Measurements from ENCODE around the gene CTCFL. TPM values are rescaled to one million over a fixed set of nuclear protein-coding genes. Genes with fewer than 3 reads are reported as not detected.

The CTCFL gene, protein sequence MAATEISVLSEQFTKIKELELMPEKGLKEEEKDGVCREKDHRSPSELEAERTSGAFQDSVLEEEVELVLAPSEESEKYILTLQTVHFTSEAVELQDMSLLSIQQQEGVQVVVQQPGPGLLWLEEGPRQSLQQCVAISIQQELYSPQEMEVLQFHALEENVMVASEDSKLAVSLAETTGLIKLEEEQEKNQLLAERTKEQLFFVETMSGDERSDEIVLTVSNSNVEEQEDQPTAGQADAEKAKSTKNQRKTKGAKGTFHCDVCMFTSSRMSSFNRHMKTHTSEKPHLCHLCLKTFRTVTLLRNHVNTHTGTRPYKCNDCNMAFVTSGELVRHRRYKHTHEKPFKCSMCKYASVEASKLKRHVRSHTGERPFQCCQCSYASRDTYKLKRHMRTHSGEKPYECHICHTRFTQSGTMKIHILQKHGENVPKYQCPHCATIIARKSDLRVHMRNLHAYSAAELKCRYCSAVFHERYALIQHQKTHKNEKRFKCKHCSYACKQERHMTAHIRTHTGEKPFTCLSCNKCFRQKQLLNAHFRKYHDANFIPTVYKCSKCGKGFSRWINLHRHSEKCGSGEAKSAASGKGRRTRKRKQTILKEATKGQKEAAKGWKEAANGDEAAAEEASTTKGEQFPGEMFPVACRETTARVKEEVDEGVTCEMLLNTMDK
- under 1 TPM in 1 of 7 donors, not detected in 6; 0.26 TPM for total RNA-seq
- under 1 TPM in 2 of 3 donors, not detected in 1; 0.23 to 0.45 TPM for polyA plus RNA-seq
- long read RNA-seq, donor 1 = 0 reads
- long read RNA-seq, donor 2 = 0 reads

DNA sequence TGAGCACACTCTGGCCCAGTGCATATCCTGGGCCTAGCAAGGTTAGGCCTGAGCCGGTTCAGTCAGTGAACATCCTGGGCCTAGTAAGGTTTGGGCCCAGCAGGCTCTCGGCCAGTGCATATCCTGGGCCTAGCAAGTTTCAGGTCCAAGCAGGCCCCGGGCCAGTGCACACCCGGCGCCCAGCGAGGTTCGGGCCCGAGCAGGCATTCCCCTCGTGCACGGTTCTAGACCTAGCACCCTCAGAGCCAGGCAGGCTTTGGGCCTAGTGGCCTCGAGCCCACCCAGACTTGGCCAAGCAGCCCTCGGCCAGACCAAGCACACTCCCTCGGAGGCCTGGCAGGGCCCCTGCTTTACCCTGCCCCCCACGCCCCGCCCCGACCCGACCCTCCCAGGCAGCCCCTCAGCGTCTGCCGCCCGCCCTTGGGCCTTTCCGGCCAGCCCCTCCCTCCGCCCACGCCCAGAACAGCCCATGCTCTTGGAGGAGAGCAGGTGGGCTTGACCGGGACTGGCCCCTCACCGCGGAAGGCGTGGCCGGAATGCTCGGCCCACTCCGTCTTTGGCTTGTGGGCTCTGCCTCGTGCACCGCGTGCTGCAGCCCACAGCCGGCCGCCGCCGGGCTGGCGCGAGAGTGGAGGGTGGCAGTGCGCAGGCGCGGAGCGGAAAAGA lies at the start of gene CTCFL:
Gene CTCFL (minus strand): TSS at position 630 of the 666 bp plus-strand sequence. CDS start 935 bp downstream, outside the sequence.
- no peak for TF ChIP-seq POLR2A (IDR thresholded peaks at IDR 0.05)
- no peaks in the 10 kb centered on the region for H3K27me3 ChIP-seq (replicated peaks in 1 of 7)
- intact Hi-C loops (cut with DNase I; ENCODE audit: low total_unique reads) = no loop called here
- H3K9me3 ChIP-seq = no peaks in the 10 kb centered on the region
- no peak for DNase-seq
- no peaks in the 10 kb centered on the region for H3K4me1 ChIP-seq
- no peak within 1 kb of the TSS for H3K4me3 ChIP-seq
- WGBS, 5 donors = 88 to 98% (median 92%) methylated on average over 23 to 43 of the region's 43 CpGs
- H3K27ac ChIP-seq = no peak within 1 kb of the TSS
- H3K36me3 ChIP-seq = no peaks in the 10 kb centered on the region

DNA sequence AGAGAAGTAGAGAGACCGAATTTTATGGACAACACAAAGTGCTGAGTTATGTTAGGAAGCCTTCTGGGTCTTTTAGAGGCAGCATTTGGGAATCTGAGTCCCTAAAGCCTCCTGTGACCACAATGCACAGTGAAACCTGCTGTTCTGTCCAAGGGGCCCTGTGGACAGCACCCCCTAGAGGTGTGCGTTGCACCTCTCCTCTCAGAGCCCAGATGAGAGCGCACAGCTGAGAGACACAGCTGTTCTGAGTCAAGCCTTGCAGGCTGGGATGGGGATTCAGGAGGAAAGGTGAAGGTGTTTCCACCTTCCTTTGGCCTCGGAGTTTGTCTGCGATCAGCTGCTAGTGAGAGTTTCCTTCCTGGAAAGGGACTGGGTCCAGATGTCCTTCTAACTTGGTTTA lies 49.0 kb upstream of the CTCFL start:
- Histone ChIP-seq H3K9me3 (no peaks in the 10 kb centered on the region), H3K4me3 (no peak overlapping the region), H3K27ac (no peak overlapping the region), H3K4me1 (peaks cover 0 to 9% (median 4%) of the 10 kb centered on the region in 6 donors), H3K27me3 (replicated peaks in 1 of 7) (peaks cover 0 to 58% (median 4%) of the 10 kb centered on the region in 7 donors), H3K36me3 (no peaks in the 10 kb centered on the region)
- intact Hi-C loops (cut with DNase I; ENCODE audit: low total_unique reads) = no loop called here
- peak; percentile 14 for DNase-seq
- 24 to 49% (median 47%) methylated on average over 5 of the region's 5 CpGs for WGBS, 5 donors
- peak in 1 of 3 donors; percentile 6 for TF ChIP-seq POLR2AphosphoS5 (IDR thresholded peaks at IDR 0.05)
- TF ChIP-seq POLR2A (IDR thresholded peaks at IDR 0.05) = no peak
- TF ChIP-seq, protein P1, sequence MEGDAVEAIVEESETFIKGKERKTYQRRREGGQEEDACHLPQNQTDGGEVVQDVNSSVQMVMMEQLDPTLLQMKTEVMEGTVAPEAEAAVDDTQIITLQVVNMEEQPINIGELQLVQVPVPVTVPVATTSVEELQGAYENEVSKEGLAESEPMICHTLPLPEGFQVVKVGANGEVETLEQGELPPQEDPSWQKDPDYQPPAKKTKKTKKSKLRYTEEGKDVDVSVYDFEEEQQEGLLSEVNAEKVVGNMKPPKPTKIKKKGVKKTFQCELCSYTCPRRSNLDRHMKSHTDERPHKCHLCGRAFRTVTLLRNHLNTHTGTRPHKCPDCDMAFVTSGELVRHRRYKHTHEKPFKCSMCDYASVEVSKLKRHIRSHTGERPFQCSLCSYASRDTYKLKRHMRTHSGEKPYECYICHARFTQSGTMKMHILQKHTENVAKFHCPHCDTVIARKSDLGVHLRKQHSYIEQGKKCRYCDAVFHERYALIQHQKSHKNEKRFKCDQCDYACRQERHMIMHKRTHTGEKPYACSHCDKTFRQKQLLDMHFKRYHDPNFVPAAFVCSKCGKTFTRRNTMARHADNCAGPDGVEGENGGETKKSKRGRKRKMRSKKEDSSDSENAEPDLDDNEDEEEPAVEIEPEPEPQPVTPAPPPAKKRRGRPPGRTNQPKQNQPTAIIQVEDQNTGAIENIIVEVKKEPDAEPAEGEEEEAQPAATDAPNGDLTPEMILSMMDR (IDR thresholded peaks at IDR 0.05 in 8 of 11, conservative IDR thresholded peaks at IDR 0.05 in 3 of 11) = peak in 1 of 11 experiments; percentile 29

DNA sequence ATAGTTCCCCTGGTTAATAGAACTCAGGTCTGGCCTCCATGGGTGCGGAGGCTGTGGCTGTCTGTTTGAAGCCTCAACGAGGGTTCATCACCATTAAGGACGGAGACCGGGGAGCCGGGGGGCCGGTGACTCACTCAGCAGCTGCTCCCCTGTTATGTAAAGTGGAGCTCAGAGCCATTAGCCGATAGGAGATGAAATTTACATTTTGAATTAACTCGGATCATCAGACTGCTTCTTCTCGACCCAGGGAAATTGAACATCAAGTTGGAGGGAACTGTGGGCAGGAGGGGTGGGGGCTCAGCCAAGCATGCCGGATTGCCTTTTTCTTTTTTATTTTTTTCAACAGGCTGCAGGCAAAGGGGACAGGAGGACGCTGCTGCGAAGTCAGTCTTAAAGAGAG lies 48.3 kb upstream of the CTCFL start:
- DNase-seq = peak; percentile 61
- intact Hi-C loops (cut with DNase I; ENCODE audit: low total_unique reads) = no loop called here
- Histone ChIP-seq H3K4me3 (no peak overlapping the region), H3K27ac (no peak overlapping the region), H3K4me1 (peaks cover 0 to 9% (median 5%) of the 10 kb centered on the region in 6 donors), H3K36me3 (no peaks in the 10 kb centered on the region), H3K9me3 (no peaks in the 10 kb centered on the region), H3K27me3 (replicated peaks in 1 of 7) (peaks cover 0 to 58% (median 4%) of the 10 kb centered on the region in 7 donors)
- TF ChIP-seq, protein P1 (IDR thresholded peaks at IDR 0.05 in 8 of 11, conservative IDR thresholded peaks at IDR 0.05 in 3 of 11) = no peak
- TF ChIP-seq POLR2AphosphoS5 (IDR thresholded peaks at IDR 0.05) (no peak), POLR2A (IDR thresholded peaks at IDR 0.05) (no peak)
- WGBS, 5 donors = 67 to 75% (median 69%) methylated on average over 10 to 12 of the region's 12 CpGs

DNA sequence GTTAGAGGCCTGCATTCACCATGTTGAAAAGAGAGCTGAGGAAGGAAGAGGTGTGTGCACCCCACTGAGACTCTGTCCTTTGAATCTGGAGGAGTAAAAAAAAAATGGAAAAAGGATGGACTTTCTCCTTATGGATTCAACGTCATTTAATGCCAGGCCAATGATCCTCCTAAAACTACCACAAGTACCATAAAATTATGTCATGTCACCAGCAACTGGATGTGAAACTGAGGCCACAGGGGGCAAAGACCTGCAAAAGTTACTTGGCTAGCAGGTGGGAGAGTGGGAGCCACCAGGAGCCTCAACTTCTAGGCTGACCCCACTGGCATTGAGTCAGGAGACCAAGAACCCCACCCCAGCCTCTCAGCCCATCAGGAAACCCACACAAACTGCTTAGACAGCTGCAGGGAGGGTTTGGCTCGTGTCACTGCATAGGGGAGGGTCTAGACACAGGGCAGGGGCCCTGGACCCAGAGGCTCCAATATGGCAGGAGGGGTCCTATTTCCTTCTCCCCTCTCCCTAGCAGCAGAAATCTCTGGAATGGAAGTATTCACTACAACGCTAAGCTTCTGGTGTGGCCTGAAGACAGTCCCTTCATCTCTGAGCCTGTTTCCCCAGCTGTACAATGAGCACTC lies 47.0 kb upstream of the CTCFL start:
- Histone ChIP-seq H3K4me1 (peaks cover 0 to 9% (median 5%) of the 10 kb centered on the region in 6 donors), H3K36me3 (no peaks in the 10 kb centered on the region), H3K4me3 (no peak overlapping the region), H3K27ac (no peak overlapping the region), H3K9me3 (no peaks in the 10 kb centered on the region), H3K27me3 (replicated peaks in 1 of 7) (peaks cover 0 to 50% (median 0%) of the 10 kb centered on the region in 7 donors)
- intact Hi-C loops (cut with DNase I; ENCODE audit: low total_unique reads) = no loop called here
- DNase-seq = peak; percentile 37
- WGBS, 5 donors = 68 to 89% (median 80%) methylated on average over 3 of the region's 3 CpGs
- no peak for TF ChIP-seq POLR2AphosphoS5 (IDR thresholded peaks at IDR 0.05)
- TF ChIP-seq POLR2A (IDR thresholded peaks at IDR 0.05) = no peak
- TF ChIP-seq, protein P1 (IDR thresholded peaks at IDR 0.05 in 8 of 11, conservative IDR thresholded peaks at IDR 0.05 in 3 of 11) = no peak

Data from spleen (tissue), 13 donors.